ENCODE data around the gene SNX30.

GRCh38 chr9:112783551-112783954 is 33.0 kb downstream of the SNX30 start:
- TF ChIP-seq EZH2phosphoT487 (IDR thresholded peaks at IDR 0.05; ENCODE audit: insufficient read depth, low read depth): no peak
- TF ChIP-seq EZH2 (IDR thresholded peaks at IDR 0.05; ENCODE audit: insufficient read depth, poor library complexity, severe bottlenecking): no peak
